Right renal pelvis (tissue), 4 donors: ENCODE measurements around the gene C17orf78. TPM values are rescaled to one million over a fixed set of nuclear protein-coding genes. Genes with fewer than 3 reads are reported as not detected.
"Not testable (repeated sequence)": the region's sequence is repeated elsewhere in the genome, so short reads cannot be mapped to it uniquely, and the experiment has no call there.

ENCODE experiments used
- DNase-seq, 4 donors: peaks; one replicate each; pipeline ENCODE4 v3.0.0-alpha.2; 2013; ENCODE audit warnings: low read depth in 4 of 4, low spot score in 3 of 4, missing footprints in 1 of 4
- polyA plus RNA-seq, 4 donors: library from polyadenylated mRNA; unstranded; fragments of 120-200 nt; gene quantifications; one replicate each; pipeline ENCODE4 v1.2.1, GENCODE V29; 2013; ENCODE audit not compliant: insufficient read length in 4 of 4

The C17orf78 gene
- polyA plus RNA-seq, result under 1 TPM in 2 of 4 donors, not detected in 2; 0.06 to 0.11 TPM

DNA sequence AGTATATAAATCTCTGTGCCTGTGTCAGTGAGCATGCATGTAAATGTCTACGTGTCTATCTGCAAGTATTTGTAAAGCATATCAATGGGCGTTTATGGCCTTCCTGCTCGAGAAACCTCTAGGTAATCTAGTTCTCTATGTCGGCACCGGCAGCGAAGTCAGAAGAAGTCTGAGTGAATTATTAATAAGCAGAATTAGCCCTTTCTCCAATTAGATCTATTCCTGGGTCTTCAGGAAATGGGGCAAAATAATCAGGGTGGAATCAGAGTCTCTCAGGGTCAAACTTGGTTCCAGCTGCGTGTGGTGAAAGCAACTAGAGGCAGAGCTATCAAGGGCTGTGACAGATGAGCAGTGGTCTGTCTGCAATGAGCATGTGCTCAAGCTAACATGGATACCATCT, at the start of gene C17orf78:
C17orf78 (plus strand) TSS at position 280 of the 400 bp plus-strand sequence; CDS start at position 388, 108 bp downstream.
- no peak for DNase-seq

DNA sequence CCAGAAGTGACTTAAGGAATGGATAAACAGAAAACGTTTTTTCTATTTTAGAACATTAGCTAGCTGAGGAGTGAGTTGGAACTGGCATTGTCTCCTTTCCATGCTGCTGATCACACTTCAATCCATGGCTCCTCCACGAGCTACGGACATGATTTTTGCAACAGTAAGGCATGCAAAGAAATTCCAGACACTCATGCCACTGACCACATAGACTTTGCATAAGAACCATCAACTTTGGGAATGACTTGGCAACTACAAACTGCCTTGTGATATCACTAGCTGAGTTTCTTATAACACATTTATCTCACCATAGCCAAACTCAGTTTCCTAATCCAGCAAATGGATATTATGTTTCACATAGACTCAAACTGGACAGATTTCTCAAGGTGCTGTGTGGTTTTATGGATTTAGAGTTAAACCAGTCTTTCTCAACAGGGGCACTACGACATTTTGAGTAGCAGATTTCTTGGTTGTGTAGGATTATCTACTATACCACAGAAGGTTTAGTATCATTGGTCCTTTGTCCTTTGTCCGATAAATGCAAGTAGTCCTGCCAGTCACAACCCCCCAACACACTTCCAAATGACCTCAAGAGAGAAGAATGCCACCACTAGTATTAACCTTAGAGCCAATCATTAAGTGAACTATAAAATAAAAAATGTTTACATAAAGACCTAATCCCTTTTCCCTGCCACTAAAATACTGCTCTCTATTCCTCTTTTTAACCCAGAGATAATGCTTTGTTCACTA, 48.3 kb upstream of the C17orf78 start:
- no peak for DNase-seq

DNA sequence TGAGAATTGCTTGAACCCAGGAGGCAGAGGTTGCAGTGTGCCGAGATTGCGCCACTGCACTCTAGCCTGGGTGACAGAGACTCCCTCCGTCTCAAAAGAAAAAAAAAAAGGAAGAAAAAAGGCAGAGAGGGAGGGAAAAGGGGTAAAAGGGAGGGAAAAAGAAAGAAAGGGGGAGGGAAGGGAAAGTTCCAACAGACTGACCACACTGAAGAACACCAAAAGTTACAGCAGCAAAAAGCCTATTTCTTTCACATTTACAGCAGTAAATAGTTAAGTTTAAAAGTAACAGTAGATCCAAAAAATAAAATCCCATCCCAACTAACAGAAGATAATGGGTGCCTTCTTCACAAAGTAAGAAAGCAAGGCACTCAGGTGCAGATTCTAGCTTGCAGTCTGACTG, 36.9 kb upstream of the C17orf78 start:
- DNase-seq, result no peak

DNA sequence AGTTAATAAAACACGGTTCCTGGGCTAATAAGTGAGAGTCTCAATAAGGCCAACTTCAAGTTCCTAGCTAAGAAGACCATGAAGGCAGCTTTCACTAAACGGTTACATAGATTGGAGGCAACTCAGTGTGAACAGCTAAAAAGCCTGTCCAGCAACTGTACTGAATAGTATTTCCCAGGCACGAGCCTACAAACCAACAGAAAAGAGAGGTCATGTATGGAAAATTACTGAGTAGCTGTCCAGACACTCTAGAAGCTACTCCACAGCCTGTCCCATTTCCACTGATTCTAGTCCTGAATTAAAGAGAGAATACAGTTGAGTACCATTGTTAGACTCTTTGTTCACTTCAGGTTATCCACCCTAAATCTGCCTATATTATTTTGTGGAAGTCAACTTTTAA, 36.5 kb upstream of the C17orf78 start:
- no peak for DNase-seq

DNA sequence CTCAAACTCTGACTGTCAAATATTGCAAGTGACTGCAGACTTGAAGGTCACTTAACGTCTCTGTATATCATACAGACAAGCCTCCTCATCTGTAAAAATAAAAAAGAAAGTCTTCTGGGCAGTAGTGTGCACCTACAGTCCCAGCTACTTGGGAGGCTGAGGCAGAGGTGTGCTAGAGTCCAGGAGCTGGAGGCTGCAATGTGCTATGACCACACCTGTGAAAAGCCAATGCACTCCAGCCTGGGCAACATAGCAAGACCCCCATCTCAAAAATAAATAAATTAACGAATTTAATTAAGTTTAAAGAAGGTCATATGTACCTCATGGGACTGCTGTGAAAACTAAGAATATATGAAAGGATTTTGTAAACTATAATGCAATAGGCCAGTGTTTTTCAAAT, 35.0 kb upstream of the C17orf78 start:
- no peak for DNase-seq

DNA sequence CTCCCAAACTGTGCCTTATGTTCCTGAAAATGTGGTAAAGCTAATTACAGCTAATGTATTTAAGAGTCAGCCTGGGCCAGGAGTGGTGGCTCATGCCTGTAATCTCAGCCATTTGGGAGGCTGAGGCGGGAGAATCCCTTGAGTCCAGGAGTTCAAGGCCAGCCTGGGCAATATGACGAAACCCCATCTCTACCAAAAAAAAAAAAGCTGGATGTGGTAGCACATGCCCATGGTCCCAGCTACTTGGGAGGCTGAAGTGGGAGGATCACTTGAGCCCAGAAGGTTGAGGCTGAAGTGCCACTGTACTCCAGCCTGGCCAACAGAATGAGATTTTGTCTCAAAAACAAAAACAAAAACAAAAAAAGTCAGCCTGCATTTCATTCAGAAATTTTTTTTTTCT, 33.2 kb upstream of the C17orf78 start:
- DNase-seq, result no peak

DNA sequence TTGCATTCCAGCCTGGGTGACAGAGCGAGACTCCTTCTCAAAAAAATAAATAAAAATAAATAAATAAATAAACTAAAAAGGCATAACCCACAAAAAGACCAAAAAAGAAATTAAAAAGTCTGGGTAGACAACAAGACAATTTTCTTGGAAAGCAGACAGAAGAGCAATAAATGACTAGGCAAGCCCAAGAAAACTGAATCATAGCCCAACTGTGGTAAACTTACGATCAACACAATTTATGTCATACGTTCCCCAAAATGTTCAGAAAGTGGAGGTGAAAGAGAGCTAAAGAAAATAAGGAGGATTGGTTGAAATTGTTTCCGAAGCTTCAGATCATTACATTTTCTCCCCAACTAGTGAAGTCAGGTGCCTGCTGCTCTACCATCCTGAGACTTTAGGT, 31.3 kb upstream of the C17orf78 start:
- DNase-seq, result no peak

DNA sequence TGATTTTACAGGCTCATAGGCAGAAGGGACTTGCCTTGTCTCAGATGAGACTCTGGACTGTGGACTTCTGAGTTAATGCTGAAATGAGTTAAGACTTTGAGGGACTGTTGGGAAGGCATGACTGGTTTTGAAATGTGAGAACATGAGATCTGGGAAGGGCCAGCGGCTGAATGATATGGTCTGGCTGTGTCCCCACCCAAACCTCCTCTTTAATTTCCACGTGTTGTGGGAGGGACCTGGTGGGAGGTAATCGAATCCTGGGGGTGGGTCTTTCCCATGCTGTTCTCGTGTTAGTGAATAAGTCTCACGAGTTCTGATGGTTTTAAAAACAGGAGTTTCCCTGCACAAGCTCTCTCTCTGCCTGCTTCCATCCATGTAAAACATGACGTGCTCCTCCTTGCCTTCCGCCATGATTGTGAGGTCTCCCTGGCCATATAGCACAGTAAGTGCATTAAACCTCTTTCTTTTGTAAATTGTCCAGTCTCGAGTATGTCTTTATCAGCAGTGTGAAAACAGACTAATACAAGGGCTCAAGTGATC, 28.9 kb upstream of the C17orf78 start:
- not testable (repeated sequence) for DNase-seq

DNA sequence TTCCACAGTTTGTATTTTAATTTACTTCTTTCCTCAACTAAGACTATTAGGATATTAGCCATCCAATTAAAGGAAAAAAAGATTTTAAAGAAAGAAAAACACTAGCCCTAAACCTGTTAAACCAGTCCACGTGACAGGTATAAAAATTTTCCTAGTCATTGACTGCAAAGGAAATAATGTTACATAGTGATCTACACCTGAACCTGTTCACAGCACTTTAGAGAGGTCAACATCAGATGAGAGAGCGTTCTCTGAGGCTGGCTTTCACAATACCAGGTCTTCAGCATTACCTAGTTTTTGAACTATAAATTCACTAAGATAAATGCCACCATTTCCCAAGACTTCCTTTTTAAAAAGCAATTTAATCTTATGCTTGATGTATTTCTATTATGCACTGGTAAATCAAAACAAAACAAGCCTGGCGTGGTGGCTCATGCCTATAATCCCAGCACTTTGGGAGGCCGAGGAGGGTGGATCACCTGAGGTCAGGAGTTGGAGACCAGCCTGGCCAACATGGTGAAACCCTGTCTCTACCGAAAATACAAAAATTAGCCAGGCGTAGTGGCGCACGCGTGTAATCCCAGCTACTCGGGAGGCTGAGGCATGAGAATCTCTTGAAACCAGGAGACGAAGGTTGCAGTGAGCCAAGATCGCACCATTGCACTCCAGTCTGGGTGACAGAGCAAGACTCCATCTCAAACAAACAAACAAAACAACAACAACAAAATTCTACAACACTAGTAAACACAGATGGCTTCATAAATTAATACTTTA, 18.8 kb upstream of the C17orf78 start:
- not testable (repeated sequence) for DNase-seq

DNA sequence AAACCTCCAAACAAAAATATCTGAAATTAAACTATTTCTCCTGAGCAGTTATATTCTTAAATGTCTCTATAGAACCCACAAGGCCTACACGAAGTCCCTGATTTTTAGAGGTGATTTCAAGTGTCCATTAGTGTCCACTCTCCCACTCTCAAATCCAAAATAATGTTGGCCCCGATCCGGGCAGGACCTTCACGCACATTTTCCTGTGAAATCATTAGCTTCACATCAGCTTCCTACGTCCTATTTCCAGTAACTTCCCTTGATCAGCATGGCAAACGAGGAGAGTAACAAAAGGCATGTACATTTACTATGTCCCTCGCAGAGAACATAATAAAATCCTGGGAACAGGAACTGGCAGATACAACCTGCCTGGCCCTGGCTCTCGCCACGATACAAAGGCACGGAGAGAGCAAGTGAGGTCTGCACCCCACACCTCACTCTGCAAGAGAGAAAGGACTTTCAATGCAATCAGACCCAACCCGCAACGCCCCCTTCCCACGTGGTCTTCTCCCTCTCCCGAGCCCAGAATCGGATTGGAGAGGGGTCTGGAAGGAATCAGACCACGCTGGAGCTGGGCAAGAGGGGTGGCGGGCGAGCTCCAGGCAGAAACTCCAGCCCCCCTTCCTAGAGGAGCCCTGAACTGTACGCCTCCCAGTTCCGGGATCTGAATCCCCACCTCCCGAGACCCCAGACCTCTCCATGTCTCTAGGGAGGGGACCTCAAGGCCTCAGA, 17.5 kb upstream of the C17orf78 start:
- peak in 2 of 4 donors; percentile 41 to 49 for DNase-seq

DNA sequence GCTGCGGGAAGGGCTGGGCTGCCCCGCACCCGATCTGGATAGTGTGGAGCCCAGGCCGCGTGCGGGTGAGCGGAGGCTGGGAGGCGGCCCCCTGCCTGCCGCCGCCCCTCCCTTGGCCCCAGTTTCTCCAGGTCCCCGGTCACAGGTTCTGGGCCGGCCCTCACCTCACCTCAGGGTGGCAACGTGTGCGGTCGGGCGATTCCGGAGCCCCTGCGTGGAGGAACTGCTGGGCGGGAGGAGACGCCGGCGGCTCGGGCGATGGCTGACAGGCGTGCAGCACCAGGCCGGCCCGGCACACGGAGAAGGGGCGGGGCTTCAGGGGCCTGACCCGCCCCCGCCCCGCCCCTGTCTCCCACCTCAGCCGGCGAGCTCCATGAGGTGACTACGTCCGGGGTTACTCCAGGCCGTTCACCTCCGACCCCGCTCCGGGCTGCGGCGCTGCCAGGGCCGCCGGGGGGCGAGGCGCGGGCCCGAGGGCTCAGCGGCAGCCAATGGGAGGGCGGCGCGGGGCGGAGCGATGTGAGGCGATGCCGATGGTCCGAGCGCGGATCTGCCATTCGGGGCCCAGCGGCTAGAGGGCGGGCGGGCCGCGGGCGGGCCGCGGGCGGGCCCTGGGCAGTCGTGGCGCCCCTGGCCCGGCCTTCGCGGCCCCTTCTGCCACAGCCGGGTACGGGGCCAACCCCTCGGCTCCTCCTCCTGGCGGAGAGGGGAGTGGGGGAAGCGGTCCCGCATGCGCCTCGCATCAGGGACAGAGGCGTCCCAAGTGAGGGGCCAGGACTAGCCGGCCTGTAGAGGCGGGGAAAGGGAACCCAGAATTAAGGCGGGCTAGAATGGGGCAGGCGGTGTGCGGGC, 16.7 kb upstream of the C17orf78 start:
- DNase-seq, result peak; percentile 78 to 86 (median 82)

DNA sequence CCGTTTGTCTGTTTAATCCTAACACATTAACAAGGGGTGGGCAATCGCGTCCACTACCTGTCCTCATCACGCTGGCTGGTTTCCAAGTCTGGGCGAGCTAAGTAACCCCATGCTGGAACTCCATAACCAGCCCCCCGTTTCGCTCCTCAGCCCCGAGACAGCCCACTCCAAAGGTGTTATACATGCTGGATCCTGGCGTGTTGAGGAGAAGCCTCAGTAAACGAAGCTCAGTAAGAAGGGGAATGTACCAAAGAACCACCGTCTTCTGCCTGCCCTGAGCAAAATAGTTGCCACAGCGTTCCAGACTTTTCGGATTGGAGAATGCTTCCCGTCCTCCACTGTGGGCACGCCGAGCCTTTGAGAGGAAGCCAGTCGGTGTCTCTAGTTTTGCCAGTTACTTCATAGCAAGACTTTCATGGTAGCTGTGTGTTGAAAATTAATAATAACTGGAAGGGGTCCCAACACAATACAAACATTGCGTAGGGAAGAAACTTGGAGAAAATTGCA, 16.1 kb upstream of the C17orf78 start:
- peak in 2 of 4 donors; percentile 34 to 40 for DNase-seq

DNA sequence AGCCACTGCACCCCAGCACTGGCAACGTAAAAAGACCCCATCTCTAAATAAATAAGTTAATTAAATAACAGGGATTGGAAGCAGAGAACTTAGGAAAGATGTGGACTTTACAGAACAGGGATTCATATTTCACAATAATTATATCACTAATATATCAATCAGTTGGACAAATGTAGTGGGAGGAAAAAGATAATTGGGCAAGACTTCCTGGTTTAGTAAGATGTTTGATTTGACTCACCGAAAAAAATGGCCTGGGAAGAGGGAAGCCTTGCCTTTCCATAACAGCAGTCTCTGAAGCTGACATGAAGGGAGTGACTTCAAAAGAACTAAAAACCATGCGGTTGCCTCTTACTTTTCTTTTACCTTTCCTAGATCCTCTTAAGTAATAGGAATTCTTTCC, 15.2 kb upstream of the C17orf78 start:
- no peak for DNase-seq

DNA sequence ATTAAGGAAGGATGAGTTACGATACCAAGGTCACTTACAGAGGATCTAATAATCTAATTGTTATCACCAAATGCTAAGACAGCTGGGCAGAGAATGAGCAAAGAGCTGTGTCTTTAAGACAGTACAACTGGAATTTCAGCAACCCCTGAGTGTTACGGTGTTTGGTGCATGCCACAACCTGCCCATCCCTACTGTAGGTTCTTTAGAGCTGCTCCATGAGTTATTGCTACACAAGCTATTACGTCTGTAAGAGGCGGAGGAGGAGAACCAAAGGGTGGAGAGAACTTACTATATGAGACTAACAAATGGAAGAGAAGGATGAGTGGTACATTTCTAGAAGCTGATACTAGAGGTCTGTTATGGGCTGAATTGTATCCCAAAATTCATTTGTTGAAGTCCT, 14.2 kb upstream of the C17orf78 start:
- DNase-seq, result no peak

DNA sequence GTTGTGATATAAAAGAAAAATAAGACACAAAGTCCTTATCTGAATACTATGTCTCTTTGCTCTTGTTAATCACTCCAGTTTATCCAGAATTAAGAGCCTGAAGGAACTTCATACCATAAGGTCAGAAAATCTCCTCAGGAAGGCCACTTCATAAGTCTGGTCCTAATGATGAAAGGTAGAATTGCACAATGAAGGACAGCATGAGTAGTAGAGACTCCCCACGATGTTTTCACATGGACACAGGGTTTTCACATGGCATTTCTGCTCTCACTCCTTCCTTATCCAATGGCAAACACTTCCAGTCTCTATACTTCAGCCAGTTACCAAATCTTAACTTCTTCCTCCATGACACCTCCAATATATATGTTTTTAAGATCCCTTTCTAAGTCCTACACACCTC, 10.2 kb upstream of the C17orf78 start:
- DNase-seq, result no peak

DNA sequence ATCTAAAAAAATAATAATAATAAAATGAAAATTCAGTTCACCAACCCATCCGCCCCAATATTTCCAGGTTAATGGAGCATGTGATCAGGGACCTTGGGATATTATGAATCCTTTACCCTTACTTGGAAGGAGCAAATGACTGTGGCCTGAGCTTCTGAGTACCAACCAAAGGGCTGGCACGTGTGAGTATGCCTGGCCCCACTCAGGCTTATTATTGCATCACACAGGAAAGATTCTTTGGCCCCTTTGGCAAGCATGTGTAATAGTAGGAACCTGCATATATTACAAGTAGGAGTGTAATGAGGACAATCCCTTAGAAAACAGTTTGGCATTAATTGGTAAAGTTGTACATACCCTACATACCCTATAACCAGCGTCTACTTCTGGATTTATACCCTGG, 7.2 kb upstream of the C17orf78 start:
- no peak for DNase-seq

DNA sequence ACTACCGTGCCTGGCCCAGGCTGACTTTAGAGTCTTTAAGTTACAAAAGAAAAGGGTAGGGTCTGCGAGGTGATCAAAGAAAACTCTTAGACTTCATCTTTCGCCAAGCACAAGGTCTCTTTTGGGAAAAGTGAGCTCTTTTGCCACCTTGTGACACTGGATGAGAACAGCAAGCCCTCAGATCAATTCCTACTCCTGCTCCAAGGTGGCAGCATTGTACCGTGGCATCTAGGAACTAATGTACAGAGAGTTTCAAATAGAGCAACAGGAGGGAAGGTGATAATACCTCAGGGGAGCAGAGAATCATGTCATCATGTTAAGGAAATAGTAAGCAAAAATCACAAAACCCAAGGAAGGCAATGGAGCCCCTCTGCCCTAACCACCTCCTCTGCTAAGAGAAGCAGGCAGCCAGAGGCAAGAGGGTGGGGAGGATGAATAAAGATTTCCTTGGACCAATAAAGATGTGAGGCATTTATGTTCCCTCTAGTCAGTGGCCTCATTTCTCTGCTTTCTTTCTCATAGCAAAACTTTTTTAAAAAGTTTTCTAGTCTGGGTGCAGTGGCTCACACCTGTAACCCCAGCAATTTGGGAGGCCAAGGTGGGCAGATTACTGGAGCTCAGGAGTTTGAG, 2.1 kb upstream of the C17orf78 start:
- peak; percentile 61 to 78 (median 74) for DNase-seq

DNA sequence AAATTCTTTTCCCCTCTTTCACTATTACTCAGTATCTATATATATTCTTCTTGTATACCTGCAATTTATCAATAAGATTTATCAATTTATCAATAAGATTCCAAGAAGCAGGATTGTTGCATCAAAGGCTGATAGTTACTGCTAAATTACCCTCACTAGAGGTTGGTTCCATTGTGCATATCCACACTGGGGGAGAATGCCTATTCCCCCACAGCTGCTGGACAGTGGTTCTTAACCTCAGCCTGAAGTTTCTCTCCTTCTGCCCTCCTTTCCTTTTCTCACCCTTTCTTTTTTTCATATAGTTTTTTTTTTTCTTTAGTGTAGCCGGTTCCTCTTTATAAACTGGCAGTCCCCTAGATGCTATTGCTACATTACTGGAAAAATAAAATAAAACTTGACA, 6.3 kb downstream of the C17orf78 start:
- no peak for DNase-seq

DNA sequence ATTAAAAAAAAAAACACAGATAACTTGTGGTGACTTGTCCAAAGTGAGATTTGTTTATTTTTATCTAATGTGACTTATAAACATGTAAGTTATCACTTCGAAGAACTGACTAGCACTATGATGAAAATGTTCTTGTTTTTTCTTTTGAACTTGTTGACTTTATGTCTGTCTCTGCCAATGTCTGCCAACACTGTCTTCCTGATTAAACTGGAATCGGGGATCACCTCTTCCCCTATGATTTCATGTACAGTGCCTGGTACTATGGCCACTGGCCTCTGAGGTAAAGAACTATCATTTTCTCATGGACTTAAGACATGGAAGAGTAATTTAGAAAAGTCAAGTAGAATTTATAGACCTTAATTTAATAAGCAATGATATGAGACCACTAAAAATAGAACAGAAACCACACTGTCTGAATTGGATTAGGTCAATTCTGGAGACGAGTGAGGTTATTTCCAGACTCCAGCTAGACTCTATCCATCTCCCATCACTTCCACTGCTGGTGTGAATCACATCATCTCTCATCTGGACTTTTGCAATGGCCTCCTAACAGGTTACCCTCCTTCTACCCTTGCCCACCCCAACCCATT, 8.9 kb downstream of the C17orf78 start:
- DNase-seq, result no peak
